GM19240 (cell line): ENCODE results near the gene UST.
"Not testable (repeated sequence)": the region's sequence is repeated elsewhere in the genome, so short reads cannot be mapped to it uniquely, and the experiment has no call there.

Experiments
- DNase-seq: peaks from one replicate; pipeline ENCODE4 v3.0.0; 2011; ENCODE audit warnings: low spot score; ENCODE audit not compliant: insufficient read length

UST gene

DNA sequence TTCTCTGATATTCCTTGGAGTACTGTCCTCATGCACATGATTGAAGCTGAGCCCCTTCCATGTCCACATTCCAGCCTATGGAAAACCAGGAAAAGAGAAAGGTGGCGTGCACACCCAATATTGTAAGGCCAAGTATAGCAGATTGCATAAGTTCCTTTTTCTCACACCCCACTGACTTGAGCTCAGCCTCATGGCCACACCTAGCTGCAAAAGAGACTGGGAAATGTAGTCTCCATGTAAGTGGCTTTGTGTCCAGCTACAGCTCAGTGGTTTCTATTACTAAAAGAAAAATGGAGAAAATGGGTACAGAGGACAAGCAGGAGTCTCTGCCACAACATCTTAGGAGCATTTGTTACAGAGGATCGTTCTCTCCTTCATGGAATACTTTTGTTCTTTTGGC lies 10.8 kb upstream of the UST start:
- no peak for DNase-seq

DNA sequence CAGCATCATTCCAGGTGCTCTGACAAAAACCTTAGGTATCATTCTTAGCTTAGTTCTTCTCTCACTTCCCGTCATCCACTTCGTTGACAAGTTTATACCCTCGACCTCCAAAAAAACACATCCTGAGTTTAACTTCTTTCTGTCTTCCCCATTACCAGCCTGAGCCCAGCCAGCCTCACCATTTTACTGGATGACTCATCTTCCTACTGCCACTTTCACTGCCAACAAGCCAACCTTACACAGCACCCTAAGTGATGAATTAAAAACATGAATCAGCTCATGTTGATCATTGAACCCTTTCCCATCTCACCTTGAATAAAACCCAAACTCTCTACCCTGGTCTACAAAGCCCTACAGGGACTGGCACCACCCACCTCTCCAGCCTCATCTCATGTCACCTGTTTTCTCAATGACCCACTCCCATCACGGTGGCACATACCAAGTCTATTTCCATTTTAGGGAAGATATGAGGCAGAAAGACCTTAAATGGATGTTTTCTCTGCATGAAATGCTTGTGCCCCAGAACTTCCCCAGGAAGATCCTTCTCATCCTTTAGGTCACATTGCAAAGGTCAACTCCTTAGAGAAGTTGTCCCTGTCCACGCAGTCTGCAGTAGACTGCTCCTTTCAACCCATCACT lies 9.9 kb upstream of the UST start:
- DNase-seq: no peak

DNA sequence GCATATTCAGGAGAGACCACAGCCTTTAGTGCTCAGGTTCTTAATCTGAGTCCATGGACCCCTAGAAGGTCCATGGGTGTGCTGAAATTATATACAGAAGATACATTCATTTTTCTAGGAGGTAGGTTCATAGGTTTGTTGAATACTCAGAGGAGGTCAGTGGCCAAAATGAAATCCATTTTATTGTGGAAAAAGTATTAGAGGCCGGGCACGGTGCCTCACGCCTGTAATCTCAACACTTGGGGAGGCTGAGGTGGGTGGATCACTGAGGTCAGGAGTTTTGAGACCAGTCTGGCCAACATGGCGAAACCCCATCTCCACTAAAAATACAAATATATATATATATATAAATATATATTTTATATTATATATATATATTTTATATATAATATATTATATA lies 9.0 kb upstream of the UST start:
- DNase-seq: no peak

DNA sequence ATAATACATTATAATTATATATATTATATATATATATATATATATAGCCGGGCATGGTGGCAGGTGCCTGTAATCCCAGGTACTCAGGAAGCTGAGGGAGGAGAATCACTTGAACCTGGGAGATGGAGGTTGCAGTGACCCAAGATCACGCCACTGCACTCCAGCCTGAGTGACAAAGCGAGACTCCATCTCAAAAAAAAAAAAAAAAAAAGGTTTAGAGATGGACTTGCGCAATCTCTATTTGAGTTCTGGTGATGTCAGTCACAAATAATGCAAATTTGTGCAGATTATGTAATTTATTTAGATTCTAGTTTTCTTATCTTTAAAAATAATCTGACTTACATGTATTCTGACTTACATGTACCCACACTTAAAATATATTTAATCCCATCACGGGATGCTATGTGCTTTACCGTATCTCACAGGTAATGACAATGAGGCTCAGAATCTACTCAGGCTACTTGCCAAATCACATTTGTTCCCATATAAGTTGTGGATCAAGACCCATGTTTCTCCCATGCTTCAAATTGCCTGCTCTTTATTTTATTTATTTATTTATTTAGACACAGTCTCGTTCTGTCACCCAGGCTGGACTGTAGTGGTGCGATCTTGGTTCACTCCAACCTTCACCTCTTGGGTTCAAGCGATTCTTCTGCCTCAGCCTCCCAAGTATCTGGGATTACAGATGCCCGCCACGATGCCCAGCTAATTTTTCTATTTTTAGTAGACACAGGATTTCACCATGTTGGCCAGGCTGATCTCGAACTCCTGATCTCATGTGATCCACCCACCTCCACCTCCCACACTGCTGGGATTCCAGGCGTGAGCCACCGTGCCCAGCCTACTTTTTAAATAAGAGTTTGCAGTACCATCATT lies 7.6 kb upstream of the UST start:
- no peak for DNase-seq

DNA sequence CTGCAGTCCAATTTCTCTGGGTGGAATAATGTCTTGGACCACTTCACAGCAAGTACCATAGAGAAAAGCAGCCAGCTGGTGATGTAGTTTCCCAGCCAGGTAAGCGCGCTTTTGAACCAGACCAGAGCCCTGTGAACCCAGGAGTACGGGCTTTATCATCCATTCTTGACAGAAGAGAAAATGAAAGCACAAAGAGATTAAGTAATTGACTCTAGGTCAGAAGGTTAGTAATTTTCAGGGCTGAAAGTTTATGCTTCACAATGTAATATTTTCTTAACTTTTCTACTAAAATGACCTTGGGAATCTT lies 7.1 kb upstream of the UST start:
- DNase-seq: no peak

DNA sequence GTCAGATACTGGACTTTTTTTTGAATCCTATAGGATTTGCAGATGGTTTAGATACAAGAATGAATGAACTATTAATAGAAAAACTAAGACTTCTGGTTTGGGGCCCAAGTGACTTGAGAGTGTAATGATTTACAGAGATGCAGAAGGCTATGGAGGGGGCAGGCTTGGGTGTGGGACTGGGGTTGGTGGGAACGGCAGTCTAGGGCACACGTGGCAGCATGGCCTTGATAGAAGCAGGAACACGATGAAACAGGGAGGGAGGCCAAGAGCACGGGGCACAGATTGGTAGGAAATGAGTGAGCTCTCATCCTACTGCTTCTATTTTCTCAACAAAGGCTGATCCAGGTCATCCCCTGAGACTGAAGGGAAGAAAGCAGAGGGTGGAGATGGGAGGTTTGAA lies 3.4 kb upstream of the UST start:
- DNase-seq: no peak

DNA sequence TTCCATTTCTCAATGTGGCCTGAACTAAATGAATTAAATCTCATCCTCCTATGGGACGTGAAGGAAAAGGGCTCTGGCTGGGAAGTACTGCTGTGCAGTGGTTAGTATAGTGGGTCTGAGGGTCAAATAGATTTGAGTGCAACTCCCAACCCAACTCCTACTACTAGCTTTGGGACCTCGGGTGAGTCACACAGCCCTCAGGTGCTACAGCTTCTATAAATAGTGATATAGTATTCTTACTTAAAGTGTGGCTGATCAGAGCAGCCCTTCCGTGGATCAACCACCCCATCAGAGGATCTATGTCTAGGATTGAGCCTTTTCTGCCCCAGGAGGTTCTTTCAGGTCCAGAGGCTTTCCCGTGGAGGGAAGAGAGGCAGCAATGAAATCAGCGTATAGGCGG lies 904 bp upstream of the UST start:
- DNase-seq: no peak

DNA sequence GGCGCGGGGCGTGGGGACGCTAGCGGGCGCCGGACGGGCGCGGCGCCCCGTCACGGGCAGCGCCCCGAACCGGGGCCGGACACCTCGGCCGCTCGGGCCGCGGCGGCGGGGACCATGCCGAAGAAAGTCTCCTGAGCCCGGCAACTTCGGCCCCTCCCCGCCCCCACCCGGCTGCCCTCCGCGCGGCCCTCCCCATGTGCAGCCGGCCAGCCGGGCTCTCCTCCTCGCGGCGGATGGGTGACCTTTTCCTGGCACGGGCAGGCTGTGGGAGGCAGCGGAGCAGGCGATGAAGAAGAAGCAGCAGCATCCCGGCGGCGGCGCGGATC lies 278 bp downstream of the UST start:
- no peak for DNase-seq

DNA sequence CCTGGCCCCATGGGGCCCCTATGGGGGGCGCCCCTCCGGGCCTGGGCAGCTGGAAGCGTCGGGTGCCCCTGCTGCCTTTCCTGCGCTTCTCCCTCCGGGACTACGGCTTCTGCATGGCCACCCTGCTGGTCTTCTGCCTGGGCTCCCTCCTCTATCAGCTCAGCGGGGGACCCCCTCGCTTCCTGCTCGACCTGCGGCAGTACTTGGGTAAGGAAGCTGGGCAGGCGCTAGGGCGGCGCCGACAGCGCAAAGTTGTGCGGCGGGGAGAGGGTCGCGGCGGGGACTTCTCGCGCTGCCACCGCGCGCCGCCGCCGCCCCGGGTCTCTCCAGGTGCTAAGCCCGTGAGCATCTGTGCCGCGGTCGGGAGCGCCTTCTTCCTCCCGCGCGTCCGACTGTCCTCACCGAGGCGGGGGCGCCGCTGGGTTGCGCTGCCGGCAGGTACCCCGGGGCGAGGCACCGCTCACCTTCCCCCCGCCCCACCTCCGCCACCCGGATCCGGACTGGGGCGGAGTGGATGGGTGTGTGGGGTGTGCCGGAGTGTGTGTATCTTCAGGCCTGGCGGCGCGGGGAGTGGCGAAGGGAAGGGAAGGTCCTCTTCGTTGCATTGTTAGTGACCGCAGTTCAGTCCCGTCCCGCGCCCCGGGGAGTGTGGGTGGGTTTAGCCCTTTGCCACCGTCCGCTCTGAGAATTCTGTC lies 788 bp downstream of the UST start:
- no peak for DNase-seq

DNA sequence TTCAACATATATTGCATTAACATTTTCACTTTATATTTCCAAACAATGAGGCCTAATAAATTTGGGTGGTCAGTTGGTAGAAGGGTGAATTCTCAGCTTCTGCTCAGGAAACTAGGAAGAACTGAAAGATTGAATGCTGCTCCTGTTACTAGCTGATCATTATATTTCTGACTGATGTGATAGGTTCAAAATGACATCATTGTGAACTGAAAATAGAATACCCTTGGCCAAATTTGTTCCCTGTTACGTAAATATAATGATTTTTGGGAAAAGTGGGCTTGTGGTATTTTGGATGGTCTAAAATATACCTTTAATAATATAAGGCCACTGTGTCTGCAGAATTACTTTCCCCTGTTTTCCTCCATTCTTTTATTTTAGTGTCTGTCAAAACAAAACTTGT lies 2.8 kb downstream of the UST start:
- no peak for DNase-seq

DNA sequence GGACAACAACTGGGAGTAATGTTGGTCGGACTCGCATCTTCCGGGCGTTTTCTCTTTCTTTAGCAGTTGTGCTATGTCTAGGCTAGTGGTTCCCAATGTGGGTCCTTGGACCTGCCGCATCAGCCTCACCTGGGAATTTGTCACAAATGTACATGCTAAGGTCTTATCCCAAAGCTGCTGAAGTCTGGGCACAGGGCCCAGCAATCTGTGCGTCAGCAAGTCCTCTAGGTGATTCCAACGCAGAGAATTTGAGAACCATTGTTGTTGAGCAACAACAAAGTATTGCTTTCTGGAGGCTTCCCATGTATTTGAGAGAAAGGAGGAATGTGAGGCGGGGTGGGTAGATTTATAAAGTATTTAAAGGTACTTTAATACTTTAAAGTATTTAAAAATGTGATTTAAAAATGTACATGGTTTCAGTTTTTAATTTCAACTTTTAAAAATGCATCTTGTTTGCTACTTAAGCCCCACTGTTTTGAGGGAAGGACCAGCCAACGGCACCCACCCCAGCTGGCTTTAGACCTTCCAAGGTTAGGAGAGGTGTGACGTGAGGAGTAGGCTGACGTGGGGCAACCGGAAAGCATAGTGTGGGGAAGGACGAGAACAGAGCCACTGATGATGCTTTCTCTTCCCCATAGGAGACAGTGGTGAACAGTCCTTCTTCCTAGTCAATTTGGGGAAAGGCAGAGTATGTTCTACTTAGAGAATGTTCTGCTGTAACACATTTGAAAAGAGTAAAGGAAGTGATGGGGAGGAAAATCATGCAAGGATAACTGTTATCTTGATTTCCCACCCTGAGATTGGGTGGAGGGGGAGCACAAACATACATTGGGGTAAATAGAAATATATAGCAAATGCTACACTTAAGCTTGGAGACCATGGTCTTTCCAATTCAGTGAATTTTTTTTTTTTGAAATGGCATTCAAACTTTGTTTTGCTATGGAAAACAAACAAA lies 4.3 kb downstream of the UST start:
- DNase-seq: no peak

DNA sequence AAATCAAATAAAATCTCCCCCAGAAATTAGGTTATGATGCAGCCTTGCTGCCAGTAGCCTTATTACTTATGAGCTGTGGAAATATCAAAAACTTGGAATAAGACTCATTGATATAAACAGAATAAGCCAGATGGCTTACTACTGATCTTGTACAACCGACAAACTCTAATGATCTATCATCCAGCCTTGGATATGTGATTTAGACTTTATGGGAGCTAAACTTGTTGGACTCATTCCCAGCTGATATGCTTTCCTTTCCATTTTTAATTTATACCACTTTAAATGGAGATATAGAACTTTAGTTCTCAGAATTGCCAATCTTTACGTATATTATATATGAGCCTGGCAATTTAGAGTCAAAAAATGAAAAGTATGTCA lies 5.0 kb downstream of the UST start:
- no peak for DNase-seq

DNA sequence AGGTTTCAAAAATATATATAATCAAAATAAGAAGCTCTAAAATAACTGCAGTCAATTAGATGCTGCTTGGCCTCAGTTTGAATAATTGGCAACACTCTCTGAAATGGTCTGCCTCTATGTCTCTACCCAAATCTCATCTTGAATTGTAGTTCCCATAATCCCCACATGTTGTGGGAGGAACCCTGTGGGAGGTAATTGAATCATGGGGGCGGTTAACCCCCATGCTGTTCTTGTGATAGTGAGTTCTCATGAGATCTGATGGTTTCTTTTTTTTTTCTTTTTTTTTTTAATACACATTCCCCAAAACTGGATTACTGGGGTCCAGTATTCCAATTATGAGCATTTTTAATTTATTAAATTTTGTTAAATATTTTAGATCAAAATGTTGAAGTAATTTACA lies 8.5 kb downstream of the UST start:
- not testable (repeated sequence) for DNase-seq

DNA sequence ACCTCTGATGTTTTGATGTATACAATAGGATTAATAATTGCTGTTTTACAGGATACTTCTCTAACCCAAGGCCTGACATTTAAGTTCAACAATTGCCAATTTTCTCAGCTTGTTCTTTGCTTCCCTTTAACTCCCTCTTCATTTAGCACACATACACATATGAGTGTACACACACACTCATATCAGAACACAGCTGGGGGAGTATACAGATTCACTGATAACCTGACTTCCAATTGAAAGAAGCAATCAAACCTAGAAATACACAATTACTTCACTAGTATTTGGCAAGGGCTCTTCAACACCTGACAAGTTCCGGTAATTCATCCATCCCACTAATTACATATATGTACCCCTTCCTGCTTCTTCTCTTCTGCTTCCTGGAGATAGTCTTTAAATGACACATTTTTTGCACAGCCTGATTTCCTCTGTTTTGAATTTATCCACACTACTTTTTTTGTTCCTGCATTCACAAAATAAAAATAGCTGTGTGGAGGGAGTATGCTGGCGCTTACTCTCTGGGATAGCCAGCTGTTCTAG lies 11.2 kb downstream of the UST start:
- DNase-seq: no peak

DNA sequence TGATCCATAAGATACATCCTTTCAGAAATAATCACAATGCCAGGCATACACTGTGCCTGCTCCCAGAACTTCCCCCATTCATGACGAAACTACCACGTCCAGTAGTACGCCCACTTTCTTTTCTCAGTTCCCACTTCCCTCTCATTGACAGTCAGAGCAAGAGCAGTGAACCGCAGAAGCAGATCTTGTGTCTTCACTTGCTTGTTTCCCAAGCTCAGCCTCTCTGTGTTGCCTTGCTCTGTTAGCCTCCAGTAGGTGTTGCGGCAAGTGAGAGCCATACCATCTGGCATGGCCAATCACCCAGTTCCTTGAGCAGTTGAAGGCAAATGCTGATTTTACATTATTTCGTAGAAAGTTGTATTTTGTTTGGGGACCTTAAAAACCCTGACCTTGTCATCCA lies 11.7 kb downstream of the UST start:
- no peak for DNase-seq

DNA sequence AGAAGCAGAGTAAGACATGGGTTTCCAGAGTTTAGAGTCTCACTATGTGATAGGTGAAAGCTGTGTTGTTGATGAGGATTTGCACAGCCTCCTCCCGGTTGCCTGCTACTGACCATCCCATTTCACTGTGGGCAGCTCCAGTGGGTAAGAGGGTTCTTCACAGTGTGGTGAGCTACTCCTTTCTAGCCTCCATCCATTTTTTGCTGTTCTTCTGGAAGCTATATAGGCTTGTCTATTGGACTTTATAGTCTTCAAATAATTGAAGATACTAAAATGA lies 13.4 kb downstream of the UST start:
- DNase-seq: no peak

DNA sequence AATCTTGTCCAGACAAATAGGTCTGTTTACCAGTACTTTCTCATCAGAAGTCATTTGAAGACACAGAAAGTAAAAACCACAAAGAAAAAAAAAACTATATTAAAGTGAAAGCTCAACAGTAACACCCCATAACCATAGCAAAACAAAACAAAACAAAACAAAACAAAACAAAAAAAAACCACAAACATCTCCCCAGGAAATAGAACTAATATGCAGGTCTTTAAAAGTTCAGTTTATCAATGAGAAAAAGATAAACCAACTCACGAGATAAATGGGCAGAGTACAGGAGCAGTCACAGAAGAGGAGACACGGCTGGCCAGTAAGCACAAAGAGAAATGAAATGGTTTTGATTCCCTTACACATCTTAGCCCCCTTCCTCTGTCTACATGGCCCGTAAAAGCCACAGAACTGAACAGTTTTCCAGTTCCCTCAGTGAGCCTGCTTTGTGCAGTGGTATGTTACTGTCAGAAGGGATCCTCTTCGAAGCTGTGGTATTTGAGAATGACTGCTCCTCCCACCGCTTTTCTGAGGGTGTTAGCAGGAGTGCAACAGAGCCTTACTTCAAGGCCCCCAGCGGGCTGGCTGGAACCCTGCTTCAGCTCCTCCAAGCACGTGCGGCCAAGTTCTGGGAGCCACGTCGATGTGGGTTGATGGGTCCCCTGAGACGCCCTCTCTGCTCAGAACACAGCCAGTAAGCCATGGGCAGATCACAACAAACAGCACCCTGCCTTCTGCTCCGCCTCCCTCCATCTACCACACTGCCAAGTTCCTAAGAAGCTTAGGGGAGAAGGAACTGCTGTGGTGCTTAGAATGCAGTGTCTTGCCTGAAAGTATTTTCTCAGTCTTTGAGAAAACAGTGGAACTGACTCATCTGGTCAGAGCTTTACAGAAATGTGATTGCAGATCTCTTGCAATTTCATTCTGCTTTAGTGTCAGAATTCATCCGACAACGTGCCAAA lies 14.0 kb downstream of the UST start:
- DNase-seq: no peak

DNA sequence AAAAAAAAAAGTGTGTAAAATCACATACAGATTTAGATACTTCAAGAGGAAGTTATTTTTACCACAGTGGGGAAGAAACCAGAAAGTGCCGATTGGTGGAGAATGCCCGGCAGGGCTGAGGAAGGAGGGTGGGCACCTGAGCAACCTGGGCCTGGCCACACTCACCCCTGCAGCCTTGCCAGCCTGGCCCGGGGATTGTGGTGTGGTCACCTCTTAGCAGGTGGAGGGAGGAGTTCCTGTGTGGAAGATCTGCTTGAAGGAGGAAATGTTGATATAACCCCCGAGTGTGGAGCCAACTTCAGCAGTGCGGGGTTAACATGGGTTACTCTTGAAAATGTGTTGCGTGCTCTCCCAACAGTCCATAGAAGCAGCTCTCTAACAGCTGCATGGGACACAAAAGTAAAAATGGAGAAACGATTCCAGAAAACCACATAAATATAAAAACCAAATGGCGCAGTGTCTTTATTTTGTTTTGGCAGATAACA lies 14.7 kb downstream of the UST start:
- DNase-seq: no peak

DNA sequence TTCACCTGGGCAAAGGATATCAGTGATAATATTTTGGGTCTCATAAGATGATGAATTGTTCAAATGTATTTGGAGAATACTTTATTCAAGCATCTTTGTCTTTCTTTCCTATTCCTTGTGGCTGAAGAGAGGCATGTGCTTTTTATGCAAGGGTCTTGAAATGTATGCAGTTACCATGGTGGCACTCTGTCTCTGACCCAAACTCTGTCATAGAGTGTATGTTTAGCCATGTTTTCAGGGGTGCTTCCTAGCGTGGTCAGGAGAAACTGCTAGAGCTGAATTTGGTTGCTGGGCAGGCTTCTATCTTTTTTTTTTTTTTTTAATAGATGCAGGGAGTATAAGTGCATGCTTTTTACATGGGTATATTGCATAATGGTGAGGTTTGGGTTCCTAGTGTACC lies 15.4 kb downstream of the UST start:
- no peak for DNase-seq

DNA sequence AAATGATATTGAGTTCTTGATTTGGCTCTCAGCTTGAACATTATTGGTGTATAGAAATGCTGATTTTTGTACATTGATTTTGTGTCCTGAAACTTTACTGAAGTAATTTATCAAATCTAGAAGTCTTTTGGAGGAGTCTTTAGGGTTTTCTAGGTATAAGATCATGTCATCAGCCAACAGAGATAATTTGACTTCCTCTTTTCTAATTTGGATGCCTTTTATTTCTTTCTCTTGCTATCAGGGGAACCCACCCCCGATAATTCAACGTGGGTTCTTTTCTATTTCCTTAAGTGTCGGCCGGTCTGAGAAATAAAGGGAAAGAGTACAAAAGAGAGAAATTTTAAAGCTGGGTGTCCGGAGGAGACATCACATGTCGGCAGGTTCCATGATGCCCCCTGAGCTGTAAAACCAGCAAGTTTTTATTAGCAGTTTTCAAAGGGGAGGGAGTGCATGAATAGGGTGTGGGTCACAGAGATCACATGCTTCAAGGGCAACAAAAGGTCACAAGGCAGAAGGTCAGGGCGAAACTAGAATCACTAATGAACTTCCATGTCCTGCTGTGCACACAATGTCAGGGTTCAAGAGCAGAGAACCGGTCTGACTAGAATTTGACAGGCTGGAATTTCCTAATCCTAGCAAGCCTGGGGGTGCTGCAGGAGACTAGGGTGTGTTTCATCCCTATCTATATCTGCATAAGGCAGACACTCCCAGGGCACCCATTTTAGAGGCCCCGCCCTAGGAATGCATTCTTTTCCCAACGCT lies 17.6 kb downstream of the UST start:
- DNase-seq: not testable (repeated sequence)
